ENCODE results near the gene ZPBP.

The ZPBP gene

DNA sequence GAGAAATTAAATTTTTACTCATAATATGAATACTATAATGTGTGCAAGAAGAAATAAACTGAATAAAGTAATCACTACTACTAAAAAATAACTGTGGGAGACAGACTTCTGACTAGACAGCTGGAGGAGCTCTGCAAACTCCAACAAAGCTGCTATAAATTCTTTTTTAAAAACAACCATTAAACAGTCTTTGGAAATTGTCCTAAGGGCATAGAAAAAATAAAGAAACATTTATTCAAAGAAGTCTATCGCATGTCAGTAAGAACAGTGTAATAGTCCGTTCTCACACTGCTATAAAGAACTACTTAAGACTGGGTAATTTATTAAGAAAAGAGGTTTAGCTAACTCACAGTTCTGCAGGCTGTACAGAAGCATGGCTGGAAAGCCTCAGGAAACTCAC, 56.0 kb downstream of the ZPBP start:
- no peak for DNase-seq

GRCh38 chr7:50022991-50023390, 70.1 kb downstream of the ZPBP start:
- no peak for DNase-seq

DNA sequence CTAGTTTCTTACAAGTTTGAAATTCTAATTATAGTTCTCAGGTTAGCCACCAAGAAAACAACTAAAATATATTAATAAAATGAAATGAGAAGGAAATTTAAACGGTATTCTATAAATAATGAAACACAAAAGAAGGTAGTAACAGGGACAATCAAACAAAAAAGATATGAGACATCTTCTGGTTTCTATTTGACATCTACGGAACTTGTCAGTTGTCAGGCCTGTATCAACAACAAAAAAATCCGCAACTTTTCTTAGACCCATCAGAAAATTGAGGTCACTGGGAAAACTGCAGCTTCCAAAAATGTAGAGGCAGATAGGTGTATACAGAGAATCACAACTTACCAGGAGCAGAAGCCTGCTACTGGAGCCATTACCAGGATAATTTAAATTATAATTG, 70.6 kb downstream of the ZPBP start:
- no peak for DNase-seq

DNA sequence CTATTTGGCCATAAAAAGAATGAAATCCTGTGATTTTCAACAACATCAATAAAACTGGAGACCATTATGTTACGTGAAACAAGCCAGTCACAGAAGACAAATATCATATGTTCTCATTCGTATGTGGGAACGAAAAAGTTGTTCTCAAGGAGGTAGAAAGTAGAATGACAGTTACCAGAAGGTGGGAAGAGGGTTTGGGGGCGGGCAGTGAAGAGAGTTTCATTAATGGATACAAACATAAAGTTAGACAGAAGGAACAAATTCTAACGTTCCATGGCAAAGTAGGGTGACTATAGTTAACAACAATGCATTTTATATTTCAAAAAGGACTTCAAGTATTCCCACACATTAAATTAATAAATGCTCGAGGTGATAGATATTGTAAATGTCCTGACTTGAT, 97.4 kb downstream of the ZPBP start:
- DNase-seq = no peak

- no peak for DNase-seq
Observed at GRCh38 chr7:49986191-49986590, 106.9 kb downstream of the ZPBP start.

DNA sequence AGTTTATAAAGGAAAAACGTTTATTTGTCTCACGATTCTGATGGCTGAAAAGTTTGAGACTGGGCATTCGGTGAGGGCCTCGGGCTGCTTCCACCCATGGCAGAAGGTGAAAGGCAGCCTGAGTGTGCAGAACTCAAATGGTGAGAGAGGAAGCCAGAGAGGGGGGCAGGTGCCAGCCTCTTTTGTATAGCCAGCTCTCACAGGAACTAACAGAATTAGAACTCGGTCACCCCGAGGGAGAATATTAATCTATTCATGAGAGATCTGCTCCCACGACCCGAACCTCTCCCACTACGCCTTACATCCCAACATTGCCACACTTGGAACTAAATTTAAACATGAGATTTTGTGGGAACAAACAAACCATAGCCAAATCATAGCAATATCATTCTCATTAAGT, 112.6 kb downstream of the ZPBP start:
- no peak for DNase-seq

GRCh38 chr7:49976238-49976637, 116.8 kb downstream of the ZPBP start:
- DNase-seq = no peak

GRCh38 chr7:49974035-49974434, 119.0 kb downstream of the ZPBP start:
- no peak for DNase-seq

DNA sequence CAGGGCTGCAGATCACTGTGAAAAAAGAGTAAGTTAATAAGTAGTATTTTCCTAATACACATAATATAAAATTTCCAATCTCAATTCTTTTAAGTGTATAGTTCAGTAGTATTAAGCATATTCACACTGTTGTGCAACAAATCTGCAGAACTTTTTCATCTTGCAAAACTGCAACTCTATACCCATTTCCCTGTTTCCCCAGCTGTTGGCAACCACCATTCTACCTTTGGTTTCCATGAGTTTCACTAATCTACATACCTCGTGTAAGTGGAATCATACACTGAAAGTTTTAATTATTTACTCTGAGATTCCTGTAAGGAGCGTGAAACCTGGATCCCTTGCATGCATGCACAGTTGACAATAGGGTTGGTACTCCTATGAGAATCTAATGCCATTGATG, 155.4 kb downstream of the ZPBP start:
- DNase-seq = no peak

DNA sequence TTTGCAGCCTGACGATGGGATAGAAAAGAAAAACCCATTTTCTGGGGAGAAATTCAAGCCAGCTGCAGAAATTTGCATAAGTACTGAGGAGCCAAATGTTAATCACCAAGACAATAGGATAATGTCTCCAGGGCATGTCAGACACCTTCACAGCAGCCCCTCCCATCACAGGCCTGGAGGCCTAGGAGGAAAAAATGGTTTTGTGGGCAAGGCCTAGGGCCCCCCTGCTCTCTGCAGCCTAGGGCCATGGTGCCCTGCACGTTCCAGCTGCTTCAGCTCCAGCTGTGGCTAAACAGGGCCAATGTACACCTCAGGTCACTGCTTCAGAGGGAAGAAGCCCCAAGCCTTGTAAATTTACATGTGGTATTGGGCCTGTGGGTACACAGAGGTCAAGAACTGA, 161.4 kb downstream of the ZPBP start:
- DNase-seq = no peak

- no peak for DNase-seq
Observed at GRCh38 chr7:49928787-49929186, 164.3 kb downstream of the ZPBP start.

GRCh38 chr7:49927631-49928030, 165.4 kb downstream of the ZPBP start:
- DNase-seq = no peak

DNA sequence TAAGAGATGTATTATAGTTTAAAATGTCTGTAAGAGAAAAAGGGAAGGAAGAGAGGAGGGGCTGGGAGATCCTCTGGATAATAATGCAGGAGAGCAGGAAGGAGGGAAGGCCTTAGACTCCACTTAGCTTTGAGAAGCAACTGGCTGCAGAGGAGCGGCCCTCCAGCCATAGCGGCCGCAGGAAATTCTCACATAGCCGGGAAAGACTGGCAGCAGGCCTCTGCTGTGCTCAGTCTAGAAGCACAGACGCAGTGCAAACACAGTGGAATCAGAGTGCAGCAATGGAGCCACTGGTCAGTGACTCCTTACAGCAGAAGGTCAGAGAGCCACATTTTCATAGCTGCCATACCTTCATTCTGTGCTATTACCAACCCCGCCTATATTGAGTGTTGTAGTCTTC, 166.3 kb downstream of the ZPBP start:
- DNase-seq = no peak

GRCh38 chr7:49911909-49912308, 181.1 kb downstream of the ZPBP start:
- DNase-seq = no peak

- no peak for DNase-seq
Observed at GRCh38 chr7:49894543-49894942, 198.5 kb downstream of the ZPBP start.

DNA sequence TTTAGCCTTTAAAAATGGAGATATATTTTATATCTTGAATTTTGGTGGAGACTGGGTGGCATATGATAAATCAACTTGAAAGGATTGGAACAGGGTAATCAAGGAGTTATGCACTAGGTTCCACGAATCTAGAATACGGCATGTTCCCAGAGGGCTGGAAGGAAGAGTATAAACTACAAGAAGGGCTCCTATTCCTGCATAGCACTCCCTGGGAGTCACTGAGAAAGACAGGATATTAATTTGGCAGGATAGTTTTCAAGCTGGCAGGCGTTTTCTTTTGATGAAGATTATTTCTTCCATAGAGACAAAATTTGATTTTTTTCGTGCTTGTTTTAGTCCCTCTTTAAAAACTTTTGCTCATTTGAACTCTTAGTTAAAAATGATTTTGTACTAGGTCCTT, 199.9 kb downstream of the ZPBP start:
- DNase-seq = no peak

GRCh38 chr7:49892481-49892880, 200.6 kb downstream of the ZPBP start:
- no peak for DNase-seq

Data from kidney glomerular epithelial cell (primary cell).